WERI-Rb-1 (cell line): ENCODE measurements around the gene TSPEAR.

Source experiments
- DNase-seq: peaks from one replicate; pipeline ENCODE4 v3.0.0-alpha.2; 2020
- H3K27ac ChIP-seq: fragments of 250-450 bp; sonication (Bioruptor Pico); 2 replicates; pipeline ENCODE4 v1.5.1; 2020; ENCODE audit warnings: mild to moderate bottlenecking, moderate library complexity
- H3K27me3 ChIP-seq: fragments of 250-450 bp; sonication (Bioruptor Pico); 2 replicates; pipeline ENCODE4 v1.5.1; 2021; ENCODE audit warnings: mild to moderate bottlenecking, low read depth, moderate library complexity; ENCODE audit not compliant: insufficient read depth, severe bottlenecking
- H3K36me3 ChIP-seq: fragments of 250-450 bp; sonication (Bioruptor Pico); 2 replicates; pipeline ENCODE4 v1.5.1; 2020; ENCODE audit warnings: mild to moderate bottlenecking, moderate library complexity
- H3K4me3 ChIP-seq: 2 replicates; pipeline ENCODE4 v1.5.1; 2011; ENCODE audit warnings: low read depth, mild to moderate bottlenecking, control low read depth, low read length
- H3K9me3 ChIP-seq: fragments of 250-450 bp; sonication (Bioruptor Pico); 2 replicates; pipeline ENCODE4 v1.5.1; 2021; ENCODE audit warnings: mild to moderate bottlenecking, moderate library complexity; ENCODE audit not compliant: severe bottlenecking
- CTCF ChIP-seq: IDR thresholded peaks from 2 replicates; pipeline ENCODE4 v1.5.1; 2011; ENCODE audit warnings: low read depth, mild to moderate bottlenecking, control low read depth, inconsistent platforms, low read length

The TSPEAR gene

GRCh38 chr21:44527156-44527982 lies 184.0 kb downstream of the TSPEAR start:
- H3K27me3 ChIP-seq, result no peaks in the 10 kb centered on the region
- H3K4me3 ChIP-seq, result no peak overlapping the region
- no peaks in the 10 kb centered on the region for H3K36me3 ChIP-seq
- peak; percentile 3 for DNase-seq
- no peak for TF ChIP-seq CTCF
- H3K27ac ChIP-seq, result no peak overlapping the region
- peaks cover 19% of the 10 kb centered on the region for H3K9me3 ChIP-seq

- no peaks in the 10 kb centered on the region for H3K36me3 ChIP-seq
- no peak for DNase-seq
- TF ChIP-seq CTCF, result no peak
- no peak overlapping the region for H3K4me3 ChIP-seq
- H3K9me3 ChIP-seq, result peaks cover 19% of the 10 kb centered on the region
- no peak overlapping the region for H3K27ac ChIP-seq
- no peaks in the 10 kb centered on the region for H3K27me3 ChIP-seq
These were observed 185.0 kb downstream of the TSPEAR start for GRCh38 chr21:44526096-44526997.

- Histone ChIP-seq H3K27ac (no peak overlapping the region), H3K36me3 (no peaks in the 10 kb centered on the region), H3K27me3 (no peaks in the 10 kb centered on the region), H3K9me3 (peaks cover 19% of the 10 kb centered on the region), H3K4me3 (no peak overlapping the region)
- peak; percentile 3 for DNase-seq
- no peak for TF ChIP-seq CTCF
These were observed 185.8 kb downstream of the TSPEAR start for GRCh38 chr21:44525391-44526095.

- no peak for TF ChIP-seq CTCF
- no peak overlapping the region for H3K4me3 ChIP-seq
- no peaks in the 10 kb centered on the region for H3K36me3 ChIP-seq
- H3K9me3 ChIP-seq, result peaks cover 19% of the 10 kb centered on the region
- no peak overlapping the region for H3K27ac ChIP-seq
- no peaks in the 10 kb centered on the region for H3K27me3 ChIP-seq
- DNase-seq, result no peak
These were observed 186.7 kb downstream of the TSPEAR start for GRCh38 chr21:44524414-44525371.
